Measurements from ENCODE around the gene SOWAHB. TPM values are rescaled to one million over a fixed set of nuclear protein-coding genes. Genes with fewer than 3 reads are reported as not detected.

Gene SOWAHB
- total RNA-seq, 1 experiment from 2014 or later: 6.2 TPM

- ChIA-PET CTCF (no interaction called here), POLR2A (ENCODE audit: unreplicated experiment) (no interaction called here)
- H3F3A ChIP-seq (ENCODE audit: insufficient read depth, low read depth): no peaks in the 10 kb centered on the region
- no peaks in the 10 kb centered on the region for H3K27me3 ChIP-seq (ENCODE audit: insufficient read depth, low read depth)
- no peak overlapping the region for H2AFZ ChIP-seq
- intact Hi-C loops (cut with micrococcal nuclease; ENCODE audit: unreplicated experiment): no loop called here
- H3K9me3 ChIP-seq (ENCODE audit: insufficient read depth, low read depth): no peaks in the 10 kb centered on the region
- no peak overlapping the region for H3K4me2 ChIP-seq
- DNase-seq: no peak
- H3K4me3 ChIP-seq: no peak overlapping the region
- no TSS peak for BruUV-seq (replicated peaks)
- H3K79me2 ChIP-seq (ENCODE audit: low read depth): no peaks in the 10 kb centered on the region
- no peaks in the 10 kb centered on the region for H3K36me3 ChIP-seq (ENCODE audit: low read depth)
- H3K9me2 ChIP-seq (ENCODE audit: insufficient read depth): no peaks in the 10 kb centered on the region
- no peaks in the 10 kb centered on the region for H4K20me1 ChIP-seq (ENCODE audit: insufficient read depth)
- no peaks in the 10 kb centered on the region for H3K4me1 ChIP-seq (replicated peaks; ENCODE audit: insufficient read depth)
- H3K27ac ChIP-seq: no peak overlapping the region
- TF ChIP-seq CTCF (conservative IDR thresholded peaks at IDR 0.05) (no peak), EZH2 (IDR thresholded peaks at IDR 0.05; ENCODE audit: low read depth) (no peak)
Observed at GRCh38 chr4:76909711-76910110, 11.8 kb upstream of the SOWAHB start.

DNA sequence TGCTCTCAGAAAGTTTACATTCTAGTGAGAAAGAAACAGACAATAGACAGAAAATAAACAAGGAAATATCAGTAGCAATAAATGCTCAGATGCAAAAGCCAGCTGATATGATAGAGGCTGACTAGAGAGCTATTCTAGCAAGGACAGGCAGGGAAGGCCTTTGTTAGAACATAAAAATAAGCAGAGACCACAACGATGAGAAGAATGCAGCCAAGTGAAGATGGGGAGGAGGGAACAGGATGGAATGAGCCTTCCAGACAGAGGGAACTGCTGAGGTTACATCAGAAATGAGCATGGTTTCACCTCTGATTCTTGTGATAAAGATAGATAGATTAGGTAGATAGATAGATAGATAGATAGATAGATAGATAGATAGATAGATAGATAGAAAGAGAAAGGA is 7.6 kb upstream of the SOWAHB start:
- no peaks in the 10 kb centered on the region for H3K79me2 ChIP-seq (ENCODE audit: low read depth)
- H3K27ac ChIP-seq: no peak overlapping the region
- no peaks in the 10 kb centered on the region for H3K4me1 ChIP-seq (replicated peaks; ENCODE audit: insufficient read depth)
- H4K20me1 ChIP-seq (ENCODE audit: insufficient read depth): no peaks in the 10 kb centered on the region
- no peak for DNase-seq
- H3K9me2 ChIP-seq (ENCODE audit: insufficient read depth): no peaks in the 10 kb centered on the region
- POLR2A ChIA-PET (ENCODE audit: unreplicated experiment): no interaction called here
- TF ChIP-seq EZH2 (IDR thresholded peaks at IDR 0.05; ENCODE audit: low read depth) (no peak), CTCF (conservative IDR thresholded peaks at IDR 0.05) (no peak)
- intact Hi-C loops (cut with micrococcal nuclease; ENCODE audit: unreplicated experiment): no loop called here
- BruUV-seq (replicated peaks): no TSS peak
- CTCF ChIA-PET: no interaction called here
- H3K4me3 ChIP-seq: no peak overlapping the region
- H2AFZ ChIP-seq: no peak overlapping the region
- H3K4me2 ChIP-seq: no peak overlapping the region
- no peaks in the 10 kb centered on the region for H3K36me3 ChIP-seq (ENCODE audit: low read depth)
- H3F3A ChIP-seq (ENCODE audit: insufficient read depth, low read depth): no peaks in the 10 kb centered on the region
- no peaks in the 10 kb centered on the region for H3K27me3 ChIP-seq (ENCODE audit: insufficient read depth, low read depth)
- H3K9me3 ChIP-seq (ENCODE audit: insufficient read depth, low read depth): no peaks in the 10 kb centered on the region

DNA sequence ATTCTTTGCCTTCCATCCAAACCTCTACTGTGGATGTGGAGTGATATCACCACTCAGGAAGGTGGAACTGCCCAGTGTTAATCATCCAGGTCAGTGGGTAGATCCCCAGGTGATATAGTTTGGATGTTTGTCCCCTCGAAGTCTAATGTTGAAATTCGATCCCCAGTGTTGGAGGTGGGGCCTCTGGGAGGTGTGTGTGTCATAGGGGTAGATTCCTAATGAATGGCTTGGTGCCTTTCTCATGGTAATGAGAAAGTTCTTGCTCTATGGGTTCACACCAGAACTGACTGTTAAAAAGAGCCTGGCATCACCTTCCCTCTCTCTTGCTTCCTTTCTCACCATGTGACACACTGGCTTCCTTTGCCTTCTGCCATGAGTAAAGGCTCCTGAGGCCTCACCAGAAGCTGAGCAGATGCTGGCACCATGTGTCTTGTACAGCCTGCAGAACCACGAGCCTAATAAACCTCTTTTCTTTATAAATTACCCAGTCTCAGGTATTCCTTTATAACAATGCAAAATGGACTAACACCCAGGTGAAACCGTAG is 6.8 kb upstream of the SOWAHB start:
- Histone ChIP-seq H3K4me1 (replicated peaks; ENCODE audit: insufficient read depth) (no peaks in the 10 kb centered on the region), H3K36me3 (ENCODE audit: low read depth) (no peaks in the 10 kb centered on the region), H2AFZ (no peak overlapping the region), H3K9me2 (ENCODE audit: insufficient read depth) (no peaks in the 10 kb centered on the region), H3F3A (ENCODE audit: insufficient read depth, low read depth) (no peaks in the 10 kb centered on the region), H3K27ac (no peak overlapping the region), H3K4me2 (no peak overlapping the region), H3K27me3 (ENCODE audit: insufficient read depth, low read depth) (no peaks in the 10 kb centered on the region), H3K9me3 (ENCODE audit: insufficient read depth, low read depth) (no peaks in the 10 kb centered on the region), H3K4me3 (no peak overlapping the region), H4K20me1 (ENCODE audit: insufficient read depth) (no peaks in the 10 kb centered on the region), H3K79me2 (ENCODE audit: low read depth) (no peaks in the 10 kb centered on the region)
- ChIA-PET CTCF (no interaction called here), POLR2A (ENCODE audit: unreplicated experiment) (no interaction called here)
- no peak for DNase-seq
- intact Hi-C loops (cut with micrococcal nuclease; ENCODE audit: unreplicated experiment): no loop called here
- BruUV-seq (replicated peaks): no TSS peak
- no peak for TF ChIP-seq EZH2 (IDR thresholded peaks at IDR 0.05; ENCODE audit: low read depth)
- TF ChIP-seq CTCF (conservative IDR thresholded peaks at IDR 0.05): no peak
